SKM-1 treated with dmso at 0.1 percent for 144 hours (cell line): ENCODE measurements around the gene TNFAIP8L3.

Source experiments
- DNase-seq: peaks from one replicate; lab custom pipeline; 2025; ENCODE audit not compliant: unreplicated experiment; lab: John Stamatoyannopoulos, UW

The TNFAIP8L3 gene

GRCh38 chr15:51117270-51117669 is 22.6 kb upstream of the TNFAIP8L3 start:
- DNase-seq = no peak

- no peak for DNase-seq
Observed at GRCh38 chr15:51114437-51115119, 19.9 kb upstream of the TNFAIP8L3 start.

DNA sequence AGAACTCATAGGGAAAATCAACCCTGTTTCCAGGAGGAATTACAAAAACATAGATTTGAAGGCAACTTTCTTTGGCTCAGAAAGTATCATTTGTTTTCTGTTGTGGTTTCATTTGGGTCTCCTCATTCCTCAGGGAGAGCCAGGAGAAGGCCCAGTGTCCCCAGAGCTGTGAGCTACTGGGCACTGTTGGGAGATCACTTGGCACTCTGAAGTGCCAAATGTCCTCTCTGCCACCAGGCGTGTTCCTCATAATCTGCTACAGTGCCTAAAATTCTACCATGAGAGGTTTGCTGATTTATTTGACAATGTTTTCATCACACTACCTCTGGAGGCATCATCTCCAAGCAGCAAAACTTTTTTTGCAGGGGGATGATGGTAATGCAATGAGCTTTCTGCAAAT is 17.4 kb upstream of the TNFAIP8L3 start:
- DNase-seq = no peak

- no peak for DNase-seq
Observed at GRCh38 chr15:51111061-51111460, 16.4 kb upstream of the TNFAIP8L3 start.

DNA sequence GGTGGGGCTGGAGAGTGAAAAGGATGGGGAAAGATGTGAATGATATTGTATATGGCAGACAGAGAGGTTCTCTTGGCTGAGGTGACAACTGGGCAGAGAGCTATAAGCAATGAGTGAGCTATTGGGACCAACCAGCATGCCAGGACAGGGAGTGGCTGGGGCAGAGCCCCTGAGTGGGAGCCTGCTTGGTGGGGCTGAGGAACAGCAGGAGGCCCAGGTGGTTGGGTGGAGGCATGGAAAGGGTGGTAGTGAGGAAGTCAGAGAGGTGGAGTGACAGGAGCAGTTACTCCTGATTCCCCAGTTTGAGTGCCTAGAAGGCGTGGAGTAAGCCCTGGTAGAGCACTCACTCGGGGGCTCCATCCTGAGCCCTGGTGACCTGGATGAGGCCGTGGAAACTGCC is 15.5 kb upstream of the TNFAIP8L3 start:
- no peak for DNase-seq

- DNase-seq = no peak
Observed at GRCh38 chr15:51108933-51109550, 14.3 kb upstream of the TNFAIP8L3 start.

DNA sequence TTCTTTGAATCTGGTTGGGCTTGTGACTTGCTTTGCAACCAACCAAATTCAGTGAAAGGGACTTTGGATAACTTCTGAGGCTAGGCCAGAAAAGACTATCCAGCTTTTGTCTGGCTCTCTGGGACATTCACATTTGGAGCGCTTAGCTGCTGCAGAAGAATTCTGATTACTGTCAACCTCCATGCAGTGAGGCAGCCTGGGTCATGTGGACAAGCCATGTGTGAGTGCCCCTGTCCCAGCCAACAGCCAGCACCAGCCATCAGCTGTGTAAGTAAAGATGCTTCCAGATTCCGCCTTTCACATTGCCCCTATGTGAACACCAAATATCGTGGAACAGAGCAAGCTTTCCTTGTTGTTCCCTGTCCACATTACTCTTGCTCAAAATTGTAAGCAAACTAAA is 12.9 kb upstream of the TNFAIP8L3 start:
- no peak for DNase-seq

- no peak for DNase-seq
Observed at GRCh38 chr15:51106481-51106880, 11.8 kb upstream of the TNFAIP8L3 start.

- DNase-seq = no peak
Observed at GRCh38 chr15:51105430-51106016, 10.8 kb upstream of the TNFAIP8L3 start.

DNA sequence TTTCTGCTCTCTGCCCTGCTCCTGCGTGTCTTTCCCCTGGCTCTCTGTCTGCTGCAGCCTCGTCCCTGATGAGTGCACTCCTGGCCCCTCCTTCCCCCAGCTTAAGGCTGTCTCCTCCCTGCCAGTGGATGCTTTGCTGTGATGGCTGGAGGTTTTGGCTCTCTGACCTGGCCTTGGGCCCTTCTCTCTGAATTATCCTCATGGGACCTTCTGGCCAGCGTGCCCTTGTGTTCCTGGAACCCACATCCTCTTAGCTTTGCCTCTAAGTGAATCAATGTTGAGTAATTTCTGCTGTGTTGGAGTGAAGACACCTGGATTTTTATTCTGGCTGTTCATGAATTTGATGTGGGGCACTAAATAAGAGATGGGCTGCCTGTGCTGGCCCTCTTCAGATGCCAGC is 9.8 kb upstream of the TNFAIP8L3 start:
- DNase-seq = no peak

- no peak for DNase-seq
Observed at GRCh38 chr15:51103330-51103729, 8.6 kb upstream of the TNFAIP8L3 start.

DNA sequence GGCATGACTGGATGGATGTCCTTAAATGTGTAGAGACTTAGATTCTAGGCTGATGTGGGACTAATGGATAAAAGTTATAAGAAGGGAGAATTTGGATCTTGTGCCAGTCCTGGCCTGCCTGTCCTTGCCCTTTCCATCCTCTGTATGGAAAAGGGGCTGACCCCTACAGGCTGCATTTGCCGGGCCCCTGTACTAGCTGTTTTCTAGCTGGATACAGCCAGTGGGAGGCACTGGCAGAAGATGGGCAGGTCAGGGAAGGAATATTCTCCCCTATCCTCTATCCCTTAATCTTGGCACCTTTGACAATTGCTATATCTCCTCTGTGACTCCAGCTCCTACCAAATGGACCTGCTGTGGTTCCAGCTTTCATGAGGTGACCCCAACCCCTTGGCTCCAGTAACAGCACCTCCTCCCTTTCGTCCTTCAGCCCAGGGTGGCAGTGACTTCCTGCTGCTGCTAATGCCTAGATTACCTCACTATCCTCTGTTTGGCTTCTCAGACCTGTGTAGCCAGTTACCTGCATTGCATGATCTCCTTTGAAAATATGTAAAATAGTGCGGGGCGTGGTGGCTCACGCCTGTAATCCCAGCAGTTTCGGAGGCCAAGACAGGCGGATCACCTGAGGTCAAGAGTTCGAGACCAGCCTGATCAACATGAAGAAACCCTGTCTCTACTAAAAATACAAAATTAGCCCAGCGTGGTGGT is 6.2 kb upstream of the TNFAIP8L3 start:
- DNase-seq = no peak

DNA sequence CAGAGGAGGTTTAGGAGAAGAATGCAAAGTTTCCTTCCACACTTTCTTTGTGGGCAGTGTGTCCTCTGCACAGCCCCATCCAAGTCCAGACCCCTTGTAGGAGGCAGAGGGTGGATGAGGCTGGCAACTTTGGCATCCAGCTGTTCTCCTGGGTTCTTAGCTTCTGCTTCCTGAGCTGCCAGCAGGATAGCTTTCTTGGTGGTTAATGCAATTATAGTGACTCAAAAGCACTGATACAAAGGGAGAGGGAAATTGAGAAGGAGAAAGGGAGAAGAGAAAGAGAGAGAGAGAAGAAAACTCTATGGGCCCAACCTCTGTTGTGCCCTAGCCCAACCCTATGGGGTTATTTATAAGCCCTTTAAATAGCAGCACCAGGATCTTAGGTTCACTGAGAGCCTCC is 4.5 kb upstream of the TNFAIP8L3 start:
- DNase-seq = no peak

DNA sequence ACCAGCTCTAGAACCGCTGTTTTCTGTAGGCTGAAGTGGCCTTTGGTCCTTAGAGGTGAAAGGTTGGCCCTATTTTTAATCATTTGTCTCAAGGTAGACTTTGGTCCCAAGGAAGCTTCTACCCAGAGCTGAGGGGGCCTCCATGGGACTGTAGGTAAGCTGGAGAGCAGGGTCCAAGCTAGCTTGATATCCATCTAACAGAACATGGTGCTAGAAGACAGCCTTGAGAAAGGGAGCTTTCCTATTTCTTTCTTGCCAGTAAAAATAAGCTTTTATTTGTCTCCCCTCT is 3.6 kb upstream of the TNFAIP8L3 start:
- no peak for DNase-seq

DNA sequence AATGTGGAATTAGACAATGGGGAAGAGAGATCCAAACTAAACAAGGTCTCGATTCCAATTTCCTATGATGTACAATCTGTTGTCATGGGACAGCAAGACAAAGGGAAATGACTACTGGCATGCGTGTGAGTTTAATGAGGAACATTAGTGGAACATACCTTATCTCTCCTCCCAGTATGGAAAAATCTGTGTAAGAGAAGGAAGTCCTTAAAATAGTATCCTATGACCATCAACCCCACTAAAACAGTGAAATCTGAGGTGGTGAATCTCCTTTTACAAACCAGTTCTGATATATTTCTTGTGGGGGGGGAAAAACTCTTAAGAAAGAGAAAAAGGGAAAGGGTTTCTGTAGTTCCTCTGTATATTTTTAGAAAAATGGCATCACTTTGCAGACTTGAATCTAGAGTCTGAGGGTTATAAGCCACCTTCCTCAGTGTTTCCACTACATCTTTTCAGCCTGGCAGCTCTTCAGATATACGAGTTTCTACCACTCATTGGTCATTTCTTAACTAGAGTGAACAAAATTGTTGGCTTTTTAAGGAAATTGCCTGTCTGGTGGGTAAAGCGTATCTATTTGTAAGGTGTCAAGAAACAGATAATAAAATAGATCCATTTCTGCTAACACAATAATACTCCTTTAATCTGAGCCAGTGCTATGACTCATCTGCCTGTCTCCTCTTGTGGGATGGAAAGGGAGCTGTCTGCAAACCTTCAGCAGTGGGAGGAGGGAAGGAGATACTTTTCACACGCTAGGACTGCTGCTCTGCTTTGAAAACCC is 3.0 kb upstream of the TNFAIP8L3 start:
- peak; percentile 91 for DNase-seq

DNA sequence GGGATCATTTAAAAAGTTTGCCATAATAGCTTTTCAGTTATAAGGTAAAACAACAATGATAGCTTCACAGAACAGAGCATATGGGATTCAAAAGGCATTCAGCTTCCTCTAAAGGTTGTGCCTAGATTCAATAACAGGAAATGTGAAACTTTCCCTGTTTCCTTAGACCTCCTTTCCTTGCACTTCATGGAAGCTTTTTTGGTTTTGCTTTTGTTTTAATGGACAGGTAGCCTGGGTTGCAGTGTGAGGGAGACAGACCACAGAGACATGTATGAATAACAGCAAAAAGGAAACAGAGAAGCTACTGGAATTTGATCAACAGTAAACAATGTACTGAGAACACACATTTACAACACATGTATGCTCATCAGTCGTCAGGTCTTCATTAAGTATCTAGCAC is 2.3 kb upstream of the TNFAIP8L3 start:
- DNase-seq = no peak

DNA sequence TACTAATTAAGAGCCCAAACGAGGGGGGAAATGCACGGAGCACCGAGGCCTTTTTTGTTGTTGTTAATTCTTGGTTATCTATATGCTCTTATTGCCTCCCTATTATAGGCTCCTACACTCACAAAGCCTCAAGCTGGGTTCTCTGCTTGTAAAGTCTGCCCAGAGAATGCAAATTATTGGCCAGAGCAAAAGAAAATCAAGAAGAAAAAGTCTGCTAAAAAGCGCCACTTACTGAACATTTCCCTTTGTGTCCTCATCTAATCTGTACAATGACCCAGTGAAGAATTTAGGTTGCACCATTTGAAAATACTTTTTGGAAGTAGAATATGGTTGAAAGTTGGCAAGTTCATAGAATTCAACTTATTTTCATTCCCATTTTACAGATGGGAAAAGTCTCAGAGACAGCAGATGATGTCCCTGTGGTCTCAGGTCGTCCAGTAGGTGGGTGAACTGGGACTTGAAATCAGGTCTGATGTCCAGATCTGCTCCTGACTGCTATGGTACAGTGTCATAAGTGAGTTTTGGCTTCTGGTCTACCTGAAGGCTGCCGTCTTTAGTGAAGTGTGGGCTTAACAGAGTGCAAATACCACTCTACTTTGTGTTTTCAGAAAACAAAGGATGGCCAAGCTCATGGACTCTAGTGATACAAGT is 1.1 kb upstream of the TNFAIP8L3 start:
- DNase-seq = no peak

DNA sequence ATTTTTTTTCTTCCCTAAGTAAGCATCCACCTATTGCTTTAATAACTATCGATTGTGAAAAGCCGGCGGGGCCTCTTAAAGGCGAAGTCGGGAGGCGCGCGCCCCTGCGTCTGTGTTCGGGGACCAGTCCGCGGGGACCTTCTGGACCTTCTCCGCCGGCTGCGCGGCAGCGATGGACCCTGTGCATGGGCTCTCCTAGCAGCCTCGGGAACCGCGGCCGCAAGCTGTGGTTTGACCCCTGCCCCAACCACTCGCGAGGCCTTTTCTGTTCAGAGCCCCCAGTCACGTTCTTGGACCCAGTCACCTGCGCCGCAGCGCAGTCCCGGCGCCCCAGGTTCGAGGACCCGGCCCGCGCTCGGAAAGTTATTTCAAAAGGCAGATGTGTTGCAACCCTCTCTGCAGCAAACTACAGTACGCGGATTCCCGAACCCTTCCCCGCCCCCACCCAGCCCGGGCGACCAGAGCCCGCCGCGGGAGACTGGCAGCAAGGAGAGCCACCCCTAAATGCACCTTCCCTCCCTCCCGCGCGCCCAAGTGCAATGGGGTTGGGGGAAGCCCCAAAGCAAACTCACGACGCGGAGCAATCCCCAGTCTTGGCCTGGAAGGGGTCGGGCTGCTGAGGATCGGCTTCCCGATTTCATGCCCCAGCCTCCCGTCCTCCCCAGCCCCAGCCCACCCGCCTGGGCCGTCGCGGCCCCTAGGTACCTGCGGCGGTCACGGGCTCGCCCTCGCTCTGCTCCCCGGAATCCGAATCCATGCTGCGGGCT is 684 bp downstream of the TNFAIP8L3 start:
- DNase-seq = peak; percentile 42

GRCh38 chr15:51093488-51093838 is 1.2 kb downstream of the TNFAIP8L3 start:
- DNase-seq = no peak

DNA sequence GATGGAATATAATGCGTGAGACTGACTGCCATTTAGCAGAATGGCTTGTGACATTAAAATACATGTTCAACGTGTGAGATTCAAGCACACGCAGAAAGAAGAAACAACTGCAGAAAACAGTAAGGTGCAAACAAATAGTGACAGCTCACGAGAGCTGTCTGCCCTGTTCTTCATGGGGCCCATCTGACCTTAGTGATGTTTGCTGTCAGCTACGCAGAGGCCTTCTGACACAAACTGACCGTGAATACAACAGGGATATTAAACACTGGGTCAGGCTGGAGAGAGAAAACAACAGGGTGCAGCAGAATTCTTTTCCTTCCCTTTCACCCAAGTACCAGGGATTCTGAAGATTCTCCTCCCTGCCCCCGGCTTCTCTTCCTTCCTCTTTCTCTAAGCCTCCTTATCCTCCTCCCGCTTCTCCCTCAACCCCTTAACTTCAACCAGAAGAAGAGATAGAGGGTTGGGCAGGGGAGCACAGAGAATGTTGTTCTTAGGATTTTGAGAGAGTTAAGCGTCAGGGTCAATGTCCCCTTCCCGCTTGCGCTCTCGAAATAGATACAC is 2.1 kb downstream of the TNFAIP8L3 start:
- no peak for DNase-seq
